Osteocyte (in vitro differentiated cells): ENCODE results near the gene ROR1. TPM values are rescaled to one million over a fixed set of nuclear protein-coding genes. Genes with fewer than 3 reads are reported as not detected.

Experiments used
- DNase-seq: peaks from one replicate; pipeline ENCODE4 v3.0.0; 2021; ENCODE audit warnings: mixed read lengths; ENCODE audit not compliant: unreplicated experiment; ENCODE audit errors: extremely low spot score
- H3K27ac Mint-ChIP-seq: one replicate; pipeline ENCODE4 v1.8.0; 2021; ENCODE audit warnings: mild to moderate bottlenecking, mixed read lengths; ENCODE audit not compliant: unreplicated experiment
- H3K27me3 Mint-ChIP-seq: one replicate; pipeline ENCODE4 v1.8.0; 2021; ENCODE audit warnings: mixed read lengths; ENCODE audit not compliant: unreplicated experiment
- H3K36me3 Mint-ChIP-seq: one replicate; pipeline ENCODE4 v1.8.0; 2021; ENCODE audit warnings: mixed read lengths; ENCODE audit not compliant: unreplicated experiment
- H3K4me1 Mint-ChIP-seq: one replicate; pipeline ENCODE4 v1.8.0; 2021; ENCODE audit warnings: mixed read lengths; ENCODE audit not compliant: unreplicated experiment
- H3K4me3 Mint-ChIP-seq: one replicate; pipeline ENCODE4 v1.8.0; 2021; ENCODE audit warnings: mild to moderate bottlenecking, moderate library complexity, mixed read lengths; ENCODE audit not compliant: unreplicated experiment
- H3K9me3 Mint-ChIP-seq: one replicate; pipeline ENCODE4 v1.8.0; 2021; ENCODE audit warnings: mixed read lengths; ENCODE audit not compliant: unreplicated experiment
- CTCF ChIP-seq: fragments of 200-600 bp; sonication (generic); IDR thresholded peaks from 2 replicates; pipeline ENCODE4 v1.5.0; 2021; ENCODE audit warnings: antibody characterized with exemption, mild to moderate bottlenecking, moderate library complexity
- total RNA-seq: library from RNA; stranded (reverse); gene quantifications from 2 replicates; pipeline ENCODE4 v1.2.1, GENCODE V29; 2021

ROR1 gene
- total RNA-seq, 1 donor from 2014 or later: 20.6 TPM

GRCh38 chr1:63867429-63868176 is 93.8 kb downstream of the ROR1 start:
- Mint-ChIP-seq H3K4me1 (peaks cover 15% of the 10 kb centered on the region), H3K27ac (no peak overlapping the region)
- no peak for TF ChIP-seq CTCF

GRCh38 chr1:63868268-63868781 is 94.5 kb downstream of the ROR1 start:
- H3K27me3 Mint-ChIP-seq: no peaks in the 10 kb centered on the region
- TF ChIP-seq CTCF: no peak
- no peak overlapping the region for H3K4me3 Mint-ChIP-seq
- H3K36me3 Mint-ChIP-seq: no peaks in the 10 kb centered on the region
- H3K9me3 Mint-ChIP-seq: no peaks in the 10 kb centered on the region
- no peak overlapping the region for H3K27ac Mint-ChIP-seq
- H3K4me1 Mint-ChIP-seq: peaks cover 21% of the 10 kb centered on the region
- DNase-seq: no peak

More at GRCh38 chr1:63867429-63868176, 93.8 kb downstream of the ROR1 start:
- no peaks in the 10 kb centered on the region for H3K36me3 Mint-ChIP-seq
- H3K9me3 Mint-ChIP-seq: no peaks in the 10 kb centered on the region
- no peak overlapping the region for H3K4me3 Mint-ChIP-seq
- H3K27me3 Mint-ChIP-seq: no peaks in the 10 kb centered on the region
- DNase-seq: no peak

GRCh38 chr1:63870152-63870551 is 96.3 kb downstream of the ROR1 start:
- Mint-ChIP-seq H3K36me3 (no peaks in the 10 kb centered on the region), H3K4me3 (no peak overlapping the region), H3K9me3 (no peaks in the 10 kb centered on the region), H3K4me1 (peaks cover 33% of the 10 kb centered on the region), H3K27me3 (no peaks in the 10 kb centered on the region), H3K27ac (no peak overlapping the region)
- DNase-seq: no peak
- TF ChIP-seq CTCF: no peak

- no peak for DNase-seq
- peaks cover 42% of the 10 kb centered on the region for H3K4me1 Mint-ChIP-seq
- H3K27me3 Mint-ChIP-seq: no peaks in the 10 kb centered on the region
- no peak for TF ChIP-seq CTCF
- no peak overlapping the region for H3K27ac Mint-ChIP-seq
- no peaks in the 10 kb centered on the region for H3K36me3 Mint-ChIP-seq
- no peak overlapping the region for H3K4me3 Mint-ChIP-seq
- H3K9me3 Mint-ChIP-seq: no peaks in the 10 kb centered on the region
Observed at GRCh38 chr1:63871463-63871862, 97.6 kb downstream of the ROR1 start.

- no peak for TF ChIP-seq CTCF
- H3K4me3 Mint-ChIP-seq: peak overlapping the region; percentile 31
- peaks cover 65% of the 10 kb centered on the region for H3K4me1 Mint-ChIP-seq
- no peaks in the 10 kb centered on the region for H3K9me3 Mint-ChIP-seq
- H3K27me3 Mint-ChIP-seq: no peaks in the 10 kb centered on the region
- DNase-seq: no peak
- no peaks in the 10 kb centered on the region for H3K36me3 Mint-ChIP-seq
- peak overlapping the region; percentile 69 for H3K27ac Mint-ChIP-seq
Observed at GRCh38 chr1:63873751-63874150, 99.9 kb downstream of the ROR1 start.
